ENCODE measurements around the gene IGSF22.

The IGSF22 gene

GRCh38 chr11:18726040-18726439, at the start of gene IGSF22:
IGSF22 (minus strand) TSS chr11:18726188; CDS start chr11:18724236, 1,952 bp downstream.
- DNase-seq (ENCODE audit: low spot score): no peak

- DNase-seq (ENCODE audit: low spot score): no peak
Observed at GRCh38 chr11:18774801-18775200, 48.8 kb upstream of the IGSF22 start.

DNA sequence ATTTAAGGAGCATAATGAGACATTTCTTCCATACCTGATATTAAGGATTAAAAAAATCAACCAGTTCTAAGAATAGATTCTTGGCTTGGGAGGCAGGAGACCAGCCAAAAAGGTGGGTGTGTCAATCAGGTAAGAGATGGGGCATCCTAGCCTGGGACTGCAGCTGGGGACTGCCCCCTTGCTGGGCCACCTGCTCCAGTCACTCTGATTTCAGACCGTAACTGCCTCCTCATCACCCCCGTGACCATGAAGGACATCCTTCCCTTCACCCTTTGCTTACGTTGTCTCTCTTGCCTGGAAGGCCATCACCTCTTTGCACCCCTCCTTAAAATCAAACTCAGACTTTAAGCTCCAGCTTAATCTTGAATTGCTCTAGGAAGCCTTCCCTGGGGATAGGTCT, 47.7 kb upstream of the IGSF22 start:
- DNase-seq (ENCODE audit: low spot score): no peak

- DNase-seq (ENCODE audit: low spot score): no peak
Observed at GRCh38 chr11:18773104-18773503, 47.1 kb upstream of the IGSF22 start.

GRCh38 chr11:18772211-18772610, 46.2 kb upstream of the IGSF22 start:
- DNase-seq (ENCODE audit: low spot score): no peak

DNA sequence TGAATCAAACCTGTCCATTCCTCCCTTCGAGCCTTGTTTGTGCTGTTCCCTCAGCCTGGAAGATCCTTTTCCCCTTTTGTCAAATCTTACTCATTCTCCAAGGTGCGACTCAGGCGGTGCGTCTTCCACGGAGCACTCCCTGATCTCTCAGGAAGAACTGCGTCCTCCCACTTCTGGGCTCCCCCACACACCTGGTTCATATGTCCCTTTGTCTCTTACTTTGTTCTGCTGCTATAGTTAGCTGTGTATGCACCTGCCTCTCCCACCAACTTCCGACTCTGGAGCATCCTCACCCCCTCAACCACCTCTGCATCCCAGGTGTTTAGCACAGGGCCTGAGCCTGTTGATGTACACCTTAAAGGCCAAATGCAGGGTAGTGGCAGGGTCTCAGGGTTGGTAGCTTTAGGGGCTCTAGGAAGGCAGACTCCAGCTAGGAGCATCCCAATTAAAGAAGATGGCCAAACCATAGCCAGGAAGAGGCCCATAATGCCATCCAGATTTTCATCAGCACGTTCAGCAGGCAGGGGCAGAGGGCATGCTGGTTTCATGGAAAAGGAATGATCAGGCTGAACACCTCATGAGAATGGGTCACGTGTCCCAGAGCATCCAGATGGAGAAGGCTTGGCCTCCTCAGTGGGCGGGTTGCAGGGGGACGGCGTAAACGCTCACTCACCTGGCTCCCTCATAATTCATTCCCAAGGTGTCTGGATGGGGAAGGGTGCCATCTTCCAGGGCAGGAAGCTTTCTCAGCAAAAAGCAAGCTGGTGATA, 45.5 kb upstream of the IGSF22 start:
- DNase-seq (ENCODE audit: low spot score): no peak

GRCh38 chr11:18770479-18771125, 44.6 kb upstream of the IGSF22 start:
- DNase-seq (ENCODE audit: low spot score): no peak

DNA sequence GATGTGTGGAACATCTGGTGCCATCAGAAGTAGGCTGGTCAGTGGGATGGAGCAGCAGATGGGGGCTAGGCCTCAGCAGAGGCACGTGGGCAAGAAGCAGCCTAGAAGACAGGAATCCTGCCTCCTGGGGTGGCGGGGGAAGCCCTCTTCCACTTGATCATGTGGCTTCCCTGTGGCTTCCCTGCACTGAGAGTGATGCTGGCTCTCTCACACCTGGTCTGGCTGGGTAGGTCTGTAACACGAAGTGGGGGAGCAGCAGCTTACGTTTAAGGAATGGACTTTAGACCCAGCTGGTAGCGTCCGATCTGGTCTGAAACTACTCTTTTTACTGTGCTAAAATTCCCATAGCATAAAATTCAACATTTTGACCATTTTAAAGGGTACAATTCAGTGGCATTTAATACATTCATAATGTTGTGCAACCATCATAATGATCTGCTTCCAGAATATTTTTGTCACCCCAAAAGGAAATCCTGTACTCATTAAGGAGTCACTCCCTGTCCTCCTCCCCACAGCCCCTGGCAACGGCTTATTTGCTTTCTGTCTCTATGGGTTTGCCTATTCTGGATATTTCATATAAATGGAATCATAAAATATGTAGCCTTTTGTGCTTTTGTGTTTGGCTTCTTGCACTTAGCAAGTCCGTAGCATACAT, 43.9 kb upstream of the IGSF22 start:
- no peak for DNase-seq (ENCODE audit: low spot score)

DNA sequence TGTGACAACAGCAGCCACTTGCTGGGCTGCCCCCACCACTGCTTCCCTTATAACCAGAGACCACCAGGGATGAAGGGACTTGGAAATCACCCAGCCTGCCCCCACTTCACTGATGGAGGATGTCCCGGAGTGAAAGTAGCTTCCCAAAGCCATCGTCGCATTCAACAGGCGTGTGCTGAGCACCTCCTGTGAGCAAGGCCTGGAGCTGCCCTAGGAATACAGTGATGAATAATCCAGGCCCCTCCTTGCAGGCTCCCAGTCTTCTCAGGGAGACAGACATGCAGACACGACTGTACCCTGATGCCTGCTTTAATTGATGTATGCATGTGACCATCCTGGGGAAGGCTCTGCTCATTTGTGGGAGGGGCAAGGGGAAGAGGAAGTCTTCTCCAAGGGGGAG, 43.0 kb upstream of the IGSF22 start:
- DNase-seq (ENCODE audit: low spot score): no peak

- no peak for DNase-seq (ENCODE audit: low spot score)
Observed at GRCh38 chr11:18768472-18768901, 42.5 kb upstream of the IGSF22 start.

DNA sequence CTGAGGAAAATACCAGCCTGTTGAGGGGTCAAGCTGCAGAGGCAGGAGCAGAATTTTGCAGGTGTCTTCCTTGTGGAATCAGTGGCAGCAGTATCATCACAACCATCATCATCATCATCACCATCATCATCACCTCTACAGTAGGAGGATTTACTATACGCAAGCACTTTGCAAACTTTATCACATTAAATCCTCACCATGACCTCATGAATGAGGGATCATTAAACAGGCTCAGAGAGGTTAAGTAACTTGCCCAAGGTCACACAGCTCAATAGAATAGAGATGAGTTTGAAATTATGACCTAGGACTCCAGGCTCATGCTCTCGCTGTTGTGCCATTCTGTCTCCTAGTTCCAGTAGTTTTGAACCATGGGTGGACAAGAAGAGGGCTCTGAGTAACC, 40.0 kb upstream of the IGSF22 start:
- DNase-seq (ENCODE audit: low spot score): no peak

GRCh38 chr11:18765554-18765953, 39.6 kb upstream of the IGSF22 start:
- no peak for DNase-seq (ENCODE audit: low spot score)

DNA sequence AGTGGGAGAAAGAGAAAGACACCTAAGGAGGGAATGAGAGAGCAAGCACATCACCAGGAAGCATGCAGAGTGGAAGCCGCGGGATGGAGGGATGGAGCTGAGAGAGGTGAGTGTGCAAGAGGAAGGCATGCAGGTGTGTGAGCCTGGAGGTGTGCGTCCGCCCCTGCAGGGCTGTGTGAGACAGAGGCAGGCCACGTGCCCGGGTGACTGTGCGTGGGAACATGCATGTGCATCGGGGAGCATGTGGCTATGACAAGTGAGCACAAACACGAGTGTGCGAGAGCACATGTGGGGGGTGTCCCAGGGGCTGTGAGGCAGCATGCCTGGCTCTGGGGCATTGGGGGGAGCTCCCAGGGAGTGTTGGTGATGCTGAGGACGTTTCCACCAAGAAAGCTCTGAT, 35.8 kb upstream of the IGSF22 start:
- no peak for DNase-seq (ENCODE audit: low spot score)

DNA sequence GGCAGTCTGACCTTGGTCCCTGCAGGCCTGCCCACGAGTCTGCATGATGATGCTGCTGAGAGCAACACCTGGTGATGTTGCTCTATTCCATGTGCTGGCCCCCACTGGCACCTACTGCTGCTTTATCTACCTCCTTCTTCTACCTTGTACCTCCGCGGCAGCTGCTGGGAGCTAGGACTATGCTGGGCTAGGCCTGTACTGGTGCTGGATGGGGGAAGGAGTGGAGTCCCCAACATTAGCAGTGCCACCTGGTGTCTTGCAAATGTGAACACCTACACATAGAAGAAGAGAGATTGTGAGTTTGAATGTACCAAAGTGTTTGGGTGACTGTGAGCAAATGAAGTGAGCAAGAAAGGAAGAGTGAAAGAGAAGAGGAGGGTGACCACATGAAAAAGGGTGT, 35.2 kb upstream of the IGSF22 start:
- DNase-seq (ENCODE audit: low spot score): no peak

GRCh38 chr11:18757811-18758210, 31.8 kb upstream of the IGSF22 start:
- no peak for DNase-seq (ENCODE audit: low spot score)

DNA sequence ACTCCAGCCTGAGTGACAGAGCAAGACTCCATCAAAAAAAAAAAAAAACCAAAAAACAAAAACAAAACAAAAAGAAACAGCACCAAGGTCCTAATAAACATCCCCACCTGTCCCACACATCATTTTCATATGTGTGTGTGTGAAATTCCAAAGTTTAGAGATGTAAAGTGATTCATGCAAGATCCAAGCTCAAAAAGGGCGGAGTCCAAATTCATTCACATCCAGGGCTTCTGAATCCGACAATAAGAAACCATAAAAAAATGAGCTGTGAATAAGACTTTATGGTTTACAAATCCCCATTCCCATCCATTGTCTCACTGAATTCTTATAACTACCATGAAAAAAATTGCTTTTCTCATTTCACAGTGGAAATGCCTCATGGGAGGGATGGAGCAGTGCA, 30.9 kb upstream of the IGSF22 start:
- DNase-seq (ENCODE audit: low spot score): no peak

GRCh38 chr11:18754308-18754707, 28.3 kb upstream of the IGSF22 start:
- DNase-seq (ENCODE audit: low spot score): no peak

DNA sequence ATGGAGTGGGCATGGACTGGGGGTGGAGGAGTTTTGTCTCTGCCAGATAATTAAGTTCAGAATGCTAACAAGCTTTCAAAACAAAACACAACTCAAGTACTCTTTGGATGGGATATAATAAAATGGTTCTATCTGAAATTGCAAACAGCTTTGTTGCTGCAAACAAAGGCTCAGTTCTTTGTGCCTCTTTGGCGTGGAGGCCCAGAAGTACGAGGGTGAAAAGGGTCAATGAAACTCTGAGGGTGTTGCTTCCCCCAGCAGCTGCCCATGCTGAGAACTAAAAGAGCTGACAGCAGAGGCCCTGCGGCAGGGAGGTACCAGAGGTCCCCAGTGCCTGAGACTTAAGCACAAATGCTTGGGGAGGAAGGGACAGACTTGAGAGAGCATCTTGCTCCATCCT, 26.5 kb upstream of the IGSF22 start:
- DNase-seq (ENCODE audit: low spot score): no peak

DNA sequence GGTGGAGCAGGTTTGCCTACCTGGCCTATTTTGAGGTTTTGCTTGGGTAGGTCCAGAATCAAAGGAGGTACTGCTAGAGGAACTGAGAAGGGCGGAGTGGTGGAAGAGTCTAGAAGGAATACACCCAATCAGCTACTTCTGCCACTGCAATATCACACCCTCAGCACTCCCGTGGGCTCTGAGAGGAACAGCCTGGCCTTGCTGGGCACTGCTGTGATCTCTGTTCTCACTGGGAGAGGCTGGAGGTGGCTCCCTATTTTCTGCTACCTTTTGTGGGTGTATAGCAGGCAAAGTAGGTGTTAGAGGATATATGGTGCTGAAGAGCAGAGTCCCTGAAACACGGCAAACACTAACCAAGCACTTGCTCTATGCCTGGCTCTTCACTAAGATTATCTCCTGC, 25.0 kb upstream of the IGSF22 start:
- no peak for DNase-seq (ENCODE audit: low spot score)

DNA sequence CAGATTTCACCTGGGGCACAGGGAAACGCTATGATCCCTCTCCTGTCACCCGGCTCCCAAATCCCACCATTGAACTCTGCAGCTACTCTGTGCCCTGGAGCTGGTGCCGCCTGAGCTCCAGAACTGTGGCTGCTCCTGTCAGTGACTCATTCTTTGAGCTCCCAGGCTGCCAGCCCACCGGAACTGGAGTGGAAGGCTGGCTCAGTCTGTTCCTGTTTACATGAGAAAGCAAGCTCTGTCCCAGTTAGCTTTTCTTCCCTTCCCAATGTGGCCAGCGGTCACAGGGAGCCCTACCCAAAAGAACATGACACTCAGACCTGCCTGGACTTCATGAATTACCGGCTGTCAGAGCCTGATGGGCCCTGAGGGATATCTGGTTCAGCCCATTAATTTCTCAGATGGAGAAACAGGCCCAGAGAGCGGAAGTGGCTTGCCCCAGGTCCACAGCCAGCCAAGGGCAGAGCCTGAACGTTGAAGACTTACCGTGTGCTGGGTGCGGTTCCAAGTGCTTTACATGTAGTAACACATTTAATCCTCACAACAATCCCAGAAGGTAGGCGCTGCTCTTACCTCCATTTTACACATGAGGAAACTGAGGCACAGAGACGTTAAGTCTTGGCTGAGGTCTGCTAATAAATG, 23.8 kb upstream of the IGSF22 start:
- DNase-seq (ENCODE audit: low spot score): no peak

- no peak for DNase-seq (ENCODE audit: low spot score)
Observed at GRCh38 chr11:18748766-18749365, 22.9 kb upstream of the IGSF22 start.

GRCh38 chr11:18745251-18745650, 19.3 kb upstream of the IGSF22 start:
- no peak for DNase-seq (ENCODE audit: low spot score)
